Epithelial cell of esophagus (primary cell): Measurements from ENCODE around the gene CDKAL1.

ENCODE experiments used
- DNase-seq: peaks from one replicate; pipeline ENCODE4 v3.0.0; 2010; ENCODE audit warnings: low read depth
- H3K4me3 ChIP-seq: 2 replicates; pipeline ENCODE4 v1.5.1; 2011; ENCODE audit warnings: mild to moderate bottlenecking, low read length, control low read depth
- TF ChIP-seq, protein P1 (sequence below): IDR thresholded peaks from 2 replicates; pipeline ENCODE4 v1.5.1; 2011; ENCODE audit warnings: low read depth, mild to moderate bottlenecking, low read length, control low read depth, inconsistent platforms; ENCODE audit not compliant: insufficient read depth; ENCODE audit errors: missing control alignments

CDKAL1 gene

DNA sequence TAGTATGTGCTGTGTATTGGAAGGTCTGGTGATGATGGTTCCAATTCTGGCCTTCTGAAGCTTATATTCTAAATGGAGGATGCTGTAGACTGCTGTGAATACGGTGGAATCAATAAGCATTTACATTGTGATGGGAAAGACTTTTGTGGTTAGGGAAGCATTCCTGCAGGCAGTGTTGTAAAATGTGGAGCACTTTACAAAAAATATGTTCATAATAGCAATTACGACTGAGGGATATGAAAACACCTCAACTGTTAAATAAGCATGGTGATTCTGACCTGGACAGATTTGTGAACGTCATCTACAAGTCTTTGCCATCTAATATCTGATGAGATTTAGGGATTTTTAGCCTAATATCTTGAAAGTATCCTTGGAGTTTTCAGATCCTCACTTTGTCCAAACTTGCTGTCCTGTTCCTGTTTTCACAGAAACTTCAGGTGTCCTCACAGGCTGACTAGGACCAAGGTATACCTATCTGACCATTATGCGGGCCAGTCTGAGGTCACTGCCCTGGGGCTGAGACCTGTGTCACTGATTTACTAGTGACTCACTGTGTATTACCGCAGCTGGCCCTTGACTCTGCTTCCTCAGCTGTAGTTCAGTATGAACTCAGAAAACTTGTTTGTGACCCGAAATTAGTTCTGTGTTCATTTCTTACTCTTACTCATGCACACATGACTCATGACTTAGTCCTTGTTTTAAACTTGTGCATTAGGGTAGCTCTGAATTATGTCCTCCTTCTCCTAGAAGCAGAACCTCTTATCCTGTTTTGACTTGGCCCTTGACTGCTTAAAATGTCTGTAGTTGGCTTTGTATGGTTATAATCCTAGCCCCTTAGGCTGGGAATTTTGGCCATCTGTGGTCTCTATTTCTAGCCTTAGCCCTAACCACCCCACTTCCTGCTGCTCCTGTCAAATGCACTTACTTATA is 343.0 kb downstream of the CDKAL1 start:
- peak; percentile 95 for DNase-seq
- TF ChIP-seq, protein P1, sequence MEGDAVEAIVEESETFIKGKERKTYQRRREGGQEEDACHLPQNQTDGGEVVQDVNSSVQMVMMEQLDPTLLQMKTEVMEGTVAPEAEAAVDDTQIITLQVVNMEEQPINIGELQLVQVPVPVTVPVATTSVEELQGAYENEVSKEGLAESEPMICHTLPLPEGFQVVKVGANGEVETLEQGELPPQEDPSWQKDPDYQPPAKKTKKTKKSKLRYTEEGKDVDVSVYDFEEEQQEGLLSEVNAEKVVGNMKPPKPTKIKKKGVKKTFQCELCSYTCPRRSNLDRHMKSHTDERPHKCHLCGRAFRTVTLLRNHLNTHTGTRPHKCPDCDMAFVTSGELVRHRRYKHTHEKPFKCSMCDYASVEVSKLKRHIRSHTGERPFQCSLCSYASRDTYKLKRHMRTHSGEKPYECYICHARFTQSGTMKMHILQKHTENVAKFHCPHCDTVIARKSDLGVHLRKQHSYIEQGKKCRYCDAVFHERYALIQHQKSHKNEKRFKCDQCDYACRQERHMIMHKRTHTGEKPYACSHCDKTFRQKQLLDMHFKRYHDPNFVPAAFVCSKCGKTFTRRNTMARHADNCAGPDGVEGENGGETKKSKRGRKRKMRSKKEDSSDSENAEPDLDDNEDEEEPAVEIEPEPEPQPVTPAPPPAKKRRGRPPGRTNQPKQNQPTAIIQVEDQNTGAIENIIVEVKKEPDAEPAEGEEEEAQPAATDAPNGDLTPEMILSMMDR = no peak
- no peak overlapping the region for H3K4me3 ChIP-seq

- no peak for DNase-seq
- H3K4me3 ChIP-seq = no peak overlapping the region
These were observed 344.9 kb downstream of the CDKAL1 start for GRCh38 chr6:20879121-20879520.

GRCh38 chr6:20879526-20879925 is 345.3 kb downstream of the CDKAL1 start:
- no peak for DNase-seq

More at GRCh38 chr6:20879121-20879520, 344.9 kb downstream of the CDKAL1 start:
- TF ChIP-seq, protein P1 = no peak

DNA sequence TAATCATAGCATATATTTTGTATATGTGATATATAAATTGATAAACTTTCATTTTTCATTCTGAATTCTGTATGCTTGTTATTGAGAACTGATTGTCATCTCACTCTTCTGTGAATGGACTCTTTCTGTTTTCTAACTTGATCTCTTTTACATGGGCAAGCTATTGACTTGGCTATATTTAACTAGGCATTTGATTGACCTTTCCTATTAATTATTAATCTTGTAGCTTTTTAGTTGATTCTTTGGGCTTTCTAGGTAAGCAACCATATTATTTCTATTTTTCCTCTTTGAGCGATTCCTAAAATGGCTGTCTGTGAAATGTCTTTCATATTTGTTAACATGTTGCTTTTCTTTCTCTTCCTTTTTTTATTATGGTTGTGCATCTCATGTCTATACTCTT is 347.1 kb downstream of the CDKAL1 start:
- H3K4me3 ChIP-seq = no peak overlapping the region
- TF ChIP-seq, protein P1 = no peak
- DNase-seq = no peak

More at GRCh38 chr6:20879526-20879925, 345.3 kb downstream of the CDKAL1 start:
- TF ChIP-seq, protein P1 = no peak
- H3K4me3 ChIP-seq = no peak overlapping the region

DNA sequence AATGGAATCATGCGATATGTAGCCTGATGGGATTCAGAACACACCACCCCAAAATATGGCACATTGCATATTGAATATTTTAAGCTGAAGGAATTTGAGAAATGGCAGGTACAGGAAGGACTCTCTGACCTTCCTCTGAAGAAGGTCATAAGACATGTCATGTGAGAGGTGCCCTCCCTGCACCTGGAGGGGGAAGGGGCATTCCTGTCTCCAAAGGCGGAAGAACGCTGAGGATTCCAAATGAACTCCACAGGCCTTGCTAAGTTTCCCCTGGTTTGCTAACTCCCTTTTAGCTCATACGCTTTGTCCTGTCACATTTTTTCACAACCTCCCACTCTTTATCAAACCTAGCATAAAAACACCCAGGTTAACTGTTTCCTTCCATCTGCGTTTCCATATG is 347.8 kb downstream of the CDKAL1 start:
- H3K4me3 ChIP-seq = no peak overlapping the region
- no peak for DNase-seq
- TF ChIP-seq, protein P1 = no peak

DNA sequence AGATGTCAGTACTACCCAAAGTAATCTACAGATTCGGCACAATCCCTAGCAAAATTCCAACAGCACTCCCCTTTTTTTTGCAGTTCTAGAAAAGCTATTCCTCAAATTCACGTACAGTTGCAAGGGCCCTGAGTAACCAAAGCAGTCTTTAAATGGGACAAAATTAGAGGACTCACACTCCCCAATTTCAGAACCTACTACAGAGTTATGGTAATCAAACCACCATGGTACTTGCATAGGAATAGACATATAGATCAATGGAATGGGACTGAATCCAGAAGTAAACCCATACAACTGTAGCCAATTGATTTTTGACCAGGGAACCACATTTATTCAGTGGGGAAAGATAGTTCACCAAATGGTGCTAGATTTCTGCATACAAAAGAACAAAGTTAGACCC is 350.8 kb downstream of the CDKAL1 start:
- H3K4me3 ChIP-seq = no peak overlapping the region
- DNase-seq = no peak
- TF ChIP-seq, protein P1 = no peak
